Stimulated activated naive B cell treated with anti-CD40 and anti-IgM and Interleukin-4, amounts not matched to agents 10 μg/mL and 1 μg/mL and 100 μg/mL, for 72 hours (primary cell): ENCODE measurements around the gene DNM1L.
"Not testable (repeated sequence)": the region's sequence is repeated elsewhere in the genome, so short reads cannot be mapped to it uniquely, and the experiment has no call there.

Experiments
- ATAC-seq, 2 donors: fragments of 150-1000 bp; cut with Tn5 transposase; replicated peaks; 2 replicates each; pipeline ENCODE4 v1.10.0; 2021; ENCODE audit warnings: moderate library complexity in 1 of 2
- DNase-seq: peaks from one replicate; pipeline ENCODE4 v3.0.0; 2021
- H3K27ac Mint-ChIP-seq: one replicate; pipeline ENCODE4 v1.8.0; 2022; ENCODE audit warnings: mild to moderate bottlenecking, mixed read lengths
- H3K27me3 Mint-ChIP-seq, 2 donors: one replicate each; pipeline ENCODE4 v1.8.0; 2022; ENCODE audit warnings: mixed read lengths in 2 of 2
- H3K36me3 Mint-ChIP-seq, 2 donors: one replicate each; pipeline ENCODE4 v1.8.0; 2022; ENCODE audit warnings: mixed read lengths in 2 of 2, mild to moderate bottlenecking in 1 of 2
- H3K4me1 Mint-ChIP-seq, 2 donors: one replicate each; pipeline ENCODE4 v1.8.0; 2022; ENCODE audit warnings: mixed read lengths in 2 of 2, mild to moderate bottlenecking in 1 of 2
- H3K4me3 Mint-ChIP-seq, 2 donors: one replicate each; pipeline ENCODE4 v1.8.0; 2022; ENCODE audit warnings: mild to moderate bottlenecking in 2 of 2, mixed read lengths in 2 of 2, moderate library complexity in 1 of 2
- H3K9me3 Mint-ChIP-seq, 2 donors: one replicate each; pipeline ENCODE4 v1.8.0; 2022; ENCODE audit warnings: mixed read lengths in 2 of 2, mild to moderate bottlenecking in 1 of 2

DNM1L gene

GRCh38 chr12:32680787-32681186 is 1.7 kb downstream of the DNM1L start:
- H3K27ac Mint-ChIP-seq: no peak overlapping the region

GRCh38 chr12:32681272-32681671 is 2.2 kb downstream of the DNM1L start:
- Mint-ChIP-seq H3K4me3 (no peak overlapping the region), H3K27me3 (no peaks in the 10 kb centered on the region), H3K36me3 (peaks cover 9 to 17% of the 10 kb centered on the region in 2 donors), H3K9me3 (no peaks in the 10 kb centered on the region), H3K27ac (no peak overlapping the region), H3K4me1 (peaks cover 11 to 21% of the 10 kb centered on the region in 2 donors)
- DNase-seq (no peak), ATAC-seq (no peak)

More at GRCh38 chr12:32680787-32681186, 1.7 kb downstream of the DNM1L start:
- DNase-seq (no peak), ATAC-seq (no peak)
- H3K9me3 Mint-ChIP-seq: no peaks in the 10 kb centered on the region
- peaks cover 11 to 21% of the 10 kb centered on the region in 2 donors for H3K4me1 Mint-ChIP-seq
- H3K4me3 Mint-ChIP-seq: peak overlapping the region in 1 of 2 donors; percentile 96
- H3K27me3 Mint-ChIP-seq: no peaks in the 10 kb centered on the region
- H3K36me3 Mint-ChIP-seq: peaks cover 9 to 14% of the 10 kb centered on the region in 2 donors

GRCh38 chr12:32686340-32686739 is 7.2 kb downstream of the DNM1L start:
- ATAC-seq: no peak
- peaks cover 11 to 16% of the 10 kb centered on the region in 2 donors for H3K4me1 Mint-ChIP-seq

GRCh38 chr12:32688786-32689185 is 9.7 kb downstream of the DNM1L start:
- DNase-seq (no peak), ATAC-seq (no peak)
- Mint-ChIP-seq H3K4me3 (no peak overlapping the region), H3K4me1 (peaks cover 13 to 36% of the 10 kb centered on the region in 2 donors), H3K9me3 (no peaks in the 10 kb centered on the region), H3K27me3 (no peaks in the 10 kb centered on the region), H3K27ac (no peak overlapping the region), H3K36me3 (peaks cover 19 to 40% of the 10 kb centered on the region in 2 donors)

More at GRCh38 chr12:32686340-32686739, 7.2 kb downstream of the DNM1L start:
- peaks cover 10 to 35% of the 10 kb centered on the region in 2 donors for H3K36me3 Mint-ChIP-seq
- no peak for DNase-seq
- no peaks in the 10 kb centered on the region for H3K9me3 Mint-ChIP-seq
- H3K27ac Mint-ChIP-seq: no peak overlapping the region
- H3K27me3 Mint-ChIP-seq: no peaks in the 10 kb centered on the region
- H3K4me3 Mint-ChIP-seq: no peak overlapping the region

- DNase-seq (no peak), ATAC-seq (no peak)
- Mint-ChIP-seq H3K36me3 (peaks cover 20 to 49% of the 10 kb centered on the region in 2 donors), H3K9me3 (no peaks in the 10 kb centered on the region), H3K4me1 (peaks cover 18 to 45% of the 10 kb centered on the region in 2 donors), H3K4me3 (no peak overlapping the region), H3K27me3 (no peaks in the 10 kb centered on the region), H3K27ac (no peak overlapping the region)
Measured at GRCh38 chr12:32690927-32691326, 11.8 kb downstream of the DNM1L start.

GRCh38 chr12:32692358-32692757 is 13.3 kb downstream of the DNM1L start:
- Mint-ChIP-seq H3K36me3 (peaks cover 22 to 40% of the 10 kb centered on the region in 2 donors), H3K9me3 (no peaks in the 10 kb centered on the region), H3K27me3 (no peaks in the 10 kb centered on the region), H3K4me3 (no peak overlapping the region), H3K4me1 (peaks cover 16 to 45% of the 10 kb centered on the region in 2 donors), H3K27ac (no peak overlapping the region)
- DNase-seq: no peak
- ATAC-seq: peak in 1 of 2 donors; percentile 23

GRCh38 chr12:32693036-32693435 is 13.9 kb downstream of the DNM1L start:
- H3K36me3 Mint-ChIP-seq: peaks cover 24 to 42% of the 10 kb centered on the region in 2 donors
- H3K27ac Mint-ChIP-seq: no peak overlapping the region
- H3K9me3 Mint-ChIP-seq: no peaks in the 10 kb centered on the region
- DNase-seq (no peak), ATAC-seq (no peak)
- peaks cover 18 to 42% of the 10 kb centered on the region in 2 donors for H3K4me1 Mint-ChIP-seq
- H3K27me3 Mint-ChIP-seq: no peaks in the 10 kb centered on the region
- H3K4me3 Mint-ChIP-seq: no peak overlapping the region

GRCh38 chr12:32695787-32696186 is 16.7 kb downstream of the DNM1L start:
- Mint-ChIP-seq H3K27me3 (no peaks in the 10 kb centered on the region), H3K4me1 (peaks cover 16 to 35% of the 10 kb centered on the region in 2 donors), H3K9me3 (no peaks in the 10 kb centered on the region), H3K27ac (no peak overlapping the region), H3K36me3 (peaks cover 23 to 38% of the 10 kb centered on the region in 2 donors), H3K4me3 (no peak overlapping the region)
- ATAC-seq (no peak), DNase-seq (no peak)

- ATAC-seq (no peak), DNase-seq (no peak)
- H3K27me3 Mint-ChIP-seq: no peaks in the 10 kb centered on the region
- peaks cover 10 to 22% of the 10 kb centered on the region in 2 donors for H3K4me1 Mint-ChIP-seq
- H3K9me3 Mint-ChIP-seq: no peaks in the 10 kb centered on the region
- H3K36me3 Mint-ChIP-seq: peaks cover 20 to 32% of the 10 kb centered on the region in 2 donors
- H3K4me3 Mint-ChIP-seq: no peak overlapping the region
- H3K27ac Mint-ChIP-seq: no peak overlapping the region
Measured at GRCh38 chr12:32697445-32697844, 18.3 kb downstream of the DNM1L start.

GRCh38 chr12:32698285-32698684 is 19.2 kb downstream of the DNM1L start:
- no peaks in the 10 kb centered on the region for H3K27me3 Mint-ChIP-seq
- H3K4me3 Mint-ChIP-seq: no peak overlapping the region
- H3K27ac Mint-ChIP-seq: no peak overlapping the region

GRCh38 chr12:32699437-32699836 is 20.3 kb downstream of the DNM1L start:
- H3K4me3 Mint-ChIP-seq, H3K27ac Mint-ChIP-seq, ATAC-seq, H3K9me3 Mint-ChIP-seq, H3K4me1 Mint-ChIP-seq, H3K27me3 Mint-ChIP-seq, DNase-seq: not testable (repeated sequence)
- H3K36me3 Mint-ChIP-seq: peaks cover 16 to 29% of the 10 kb centered on the region in 2 donors

More at GRCh38 chr12:32698285-32698684, 19.2 kb downstream of the DNM1L start:
- ATAC-seq (no peak), DNase-seq (no peak)
- no peaks in the 10 kb centered on the region for H3K9me3 Mint-ChIP-seq
- H3K4me1 Mint-ChIP-seq: peaks cover 9 to 18% of the 10 kb centered on the region in 2 donors
- peaks cover 21 to 37% of the 10 kb centered on the region in 2 donors for H3K36me3 Mint-ChIP-seq

GRCh38 chr12:32702473-32702872 is 23.4 kb downstream of the DNM1L start:
- H3K27ac Mint-ChIP-seq: no peak overlapping the region

GRCh38 chr12:32702946-32703345 is 23.8 kb downstream of the DNM1L start:
- ATAC-seq (no peak), DNase-seq (no peak)
- no peaks in the 10 kb centered on the region for H3K9me3 Mint-ChIP-seq
- no peaks in the 10 kb centered on the region for H3K27me3 Mint-ChIP-seq
- H3K36me3 Mint-ChIP-seq: peaks cover 8 to 16% of the 10 kb centered on the region in 2 donors
- no peak overlapping the region for H3K4me3 Mint-ChIP-seq
- H3K27ac Mint-ChIP-seq: no peak overlapping the region
- H3K4me1 Mint-ChIP-seq: peaks cover 1 to 4% of the 10 kb centered on the region in 2 donors

More at GRCh38 chr12:32702473-32702872, 23.4 kb downstream of the DNM1L start:
- Mint-ChIP-seq H3K27me3 (no peaks in the 10 kb centered on the region), H3K36me3 (peaks cover 9 to 15% of the 10 kb centered on the region in 2 donors), H3K9me3 (no peaks in the 10 kb centered on the region), H3K4me3 (no peak overlapping the region), H3K4me1 (peaks cover 3 to 4% of the 10 kb centered on the region in 2 donors)
- DNase-seq: no peak
- ATAC-seq: no peak

GRCh38 chr12:32705783-32706182 is 26.7 kb downstream of the DNM1L start:
- H3K4me1 Mint-ChIP-seq: no peaks in the 10 kb centered on the region
- H3K4me3 Mint-ChIP-seq: no peak overlapping the region
- no peak for ATAC-seq
- H3K36me3 Mint-ChIP-seq: peaks cover 8 to 25% of the 10 kb centered on the region in 2 donors
- H3K27me3 Mint-ChIP-seq: no peaks in the 10 kb centered on the region
- no peak overlapping the region for H3K27ac Mint-ChIP-seq
- no peaks in the 10 kb centered on the region for H3K9me3 Mint-ChIP-seq
- DNase-seq: no peak

GRCh38 chr12:32706335-32707024 is 27.4 kb downstream of the DNM1L start:
- Mint-ChIP-seq H3K36me3 (peaks cover 6 to 28% of the 10 kb centered on the region in 2 donors), H3K27ac (no peak overlapping the region), H3K4me3 (no peak overlapping the region), H3K4me1 (no peaks in the 10 kb centered on the region), H3K27me3 (no peaks in the 10 kb centered on the region), H3K9me3 (no peaks in the 10 kb centered on the region)
- no peak for DNase-seq
- ATAC-seq: no peak
